HG03135 (cell line): ENCODE results near the gene WBP2.

Source experiments
- ATAC-seq: cut with Tn5 transposase; IDR thresholded peaks from one replicate; pipeline ENCODE4 v1.9.1; 2021; ENCODE audit warnings: mild to moderate bottlenecking, moderate library complexity; ENCODE audit not compliant: unreplicated experiment

Gene WBP2

GRCh38 chr17:75831032-75831571, 24.0 kb downstream of the WBP2 start:
- no peak for ATAC-seq

- ATAC-seq, result no peak
Observed at GRCh38 chr17:75830164-75831031, 24.7 kb downstream of the WBP2 start.

- no peak for ATAC-seq
Observed at GRCh38 chr17:75829747-75830146, 25.4 kb downstream of the WBP2 start.

GRCh38 chr17:75828741-75829140, 26.4 kb downstream of the WBP2 start:
- ATAC-seq, result no peak

GRCh38 chr17:75828076-75828400, 27.1 kb downstream of the WBP2 start:
- no peak for ATAC-seq

- ATAC-seq, result no peak
Observed at GRCh38 chr17:75827308-75828075, 27.6 kb downstream of the WBP2 start.

- ATAC-seq, result no peak
Observed at GRCh38 chr17:75826561-75827307, 28.4 kb downstream of the WBP2 start.

- ATAC-seq, result no peak
Observed at GRCh38 chr17:75825748-75826370, 29.3 kb downstream of the WBP2 start.

- ATAC-seq, result no peak
Observed at GRCh38 chr17:75825149-75825552, 30.0 kb downstream of the WBP2 start.

- ATAC-seq, result no peak
Observed at GRCh38 chr17:75824666-75825065, 30.5 kb downstream of the WBP2 start.

GRCh38 chr17:75824050-75824552, 31.0 kb downstream of the WBP2 start:
- ATAC-seq, result no peak

- no peak for ATAC-seq
Observed at GRCh38 chr17:75823257-75824041, 31.7 kb downstream of the WBP2 start.

GRCh38 chr17:75822800-75823166, 32.4 kb downstream of the WBP2 start:
- no peak for ATAC-seq

- no peak for ATAC-seq
Observed at GRCh38 chr17:75822119-75822799, 32.9 kb downstream of the WBP2 start.

- no peak for ATAC-seq
Observed at GRCh38 chr17:75821552-75821951, 33.6 kb downstream of the WBP2 start.

- no peak for ATAC-seq
Observed at GRCh38 chr17:75820094-75821080, 34.7 kb downstream of the WBP2 start.

- no peak for ATAC-seq
Observed at GRCh38 chr17:75819678-75820077, 35.5 kb downstream of the WBP2 start.

- ATAC-seq, result no peak
Observed at GRCh38 chr17:75819116-75819515, 36.0 kb downstream of the WBP2 start.
